HepG2 (cell line): Measurements from ENCODE around the gene ADGRG6. TPM values are rescaled to one million over a fixed set of nuclear protein-coding genes. Genes with fewer than 3 reads are reported as not detected.

Experiments
- CREM ChIP-seq, 2 experiments: sonication (generic) in 1 of 2; formaldehyde crosslinking in 1 of 2; IDR thresholded peaks; 2 replicates each; pipeline versions ENCODE4 v1.4.0 to v1.6.1; 2016 to 2020; ENCODE audit warnings: antibody characterized with exemption in 1 of 2, mild to moderate bottlenecking in 1 of 2, missing genetic modification reagents in 1 of 2
- FOSL2 ChIP-seq: sonication (generic); formaldehyde crosslinking; IDR thresholded peaks from 2 replicates; pipeline ENCODE4 v1.4.0; 2020; ENCODE audit warnings: missing genetic modification reagents
- IRX3 ChIP-seq: sonication (generic); formaldehyde crosslinking; IDR thresholded peaks from 2 replicates; pipeline ENCODE4 v1.8.1; 2023; ENCODE audit warnings: mild to moderate bottlenecking, low read depth, missing genetic modification reagents, borderline replicate concordance
- MIER2 ChIP-seq: IDR thresholded peaks from 2 replicates; pipeline ENCODE4 v1.6.1; 2016; ENCODE audit warnings: missing biosample characterization, missing genetic modification reagents
- PHF20 ChIP-seq: sonication (generic); formaldehyde crosslinking; IDR thresholded peaks from 2 replicates; pipeline ENCODE4 v1.5.0; 2020; ENCODE audit warnings: mild to moderate bottlenecking, missing genetic modification reagents
- PRDM4 ChIP-seq: sonication (generic); formaldehyde crosslinking; IDR thresholded peaks from 2 replicates; pipeline ENCODE4 v1.9.0; 2021; ENCODE audit warnings: missing genetic modification reagents, borderline replicate concordance
- RCOR2 ChIP-seq: IDR thresholded peaks from 2 replicates; pipeline ENCODE4 v1.6.1; 2016; ENCODE audit warnings: missing biosample characterization, missing genetic modification reagents
- SALL2 ChIP-seq: sonication (generic); formaldehyde crosslinking; IDR thresholded peaks from 2 replicates; pipeline ENCODE4 v1.8.1; 2023; ENCODE audit warnings: mild to moderate bottlenecking, missing genetic modification reagents, inconsistent platforms
- SETDB1 ChIP-seq: sonication (generic); formaldehyde crosslinking; IDR thresholded peaks from 2 replicates; pipeline ENCODE4 v1.5.1; 2020; ENCODE audit warnings: missing genetic modification reagents, mild to moderate bottlenecking, borderline replicate concordance
- ZBTB43 ChIP-seq: sonication (generic); formaldehyde crosslinking; conservative IDR thresholded peaks from 2 replicates; pipeline ENCODE4 v1.4.0; 2020; ENCODE audit warnings: missing genetic modification reagents
- ZKSCAN5 ChIP-seq: sonication (generic); formaldehyde crosslinking; IDR thresholded peaks from 2 replicates; pipeline ENCODE4 v1.5.1; 2020; ENCODE audit warnings: mild to moderate bottlenecking, missing genetic modification reagents
- ZMAT3 ChIP-seq: sonication (generic); formaldehyde crosslinking; conservative IDR thresholded peaks from 2 replicates; pipeline ENCODE4 v1.7.0; 2021; ENCODE audit warnings: missing genetic modification reagents
- ZNF264 ChIP-seq: sonication (generic); formaldehyde crosslinking; IDR thresholded peaks from 2 replicates; pipeline ENCODE4 v1.4.0; 2020; ENCODE audit warnings: missing genetic modification reagents
- polyA plus RNA-seq, 8 experiments: library from polyadenylated mRNA; depleted of rRNA in 3 of 8; stranded (reverse) in 7 of 8; unstranded in 1 of 8; fragments of >200 nt; fragmentation: Illumina TruSeq in 4 of 8; extraction: Trizol in 4 of 8; gene quantifications; 2 replicates each; pipeline versions ENCODE4 v1.2.1 to v1.2.3, GENCODE V29; 2011 to 2016; ENCODE audit warnings: low read depth in 4 of 8, missing spikeins in 1 of 8, mixed read lengths in 1 of 8; ENCODE audit not compliant: insufficient read depth in 1 of 8
- total RNA-seq, 5 experiments: library from RNA; depleted of rRNA; stranded (reverse); fragments of >200 nt; fragmentation: Illumina TruSeq; extraction: Trizol; gene quantifications; 2 replicates each; pipeline ENCODE4 v1.2.3, GENCODE V29; 2016; ENCODE audit warnings: low read depth in 1 of 5
- TF ChIP-seq, protein P1 (sequence below): sonication (generic); formaldehyde crosslinking; IDR thresholded peaks from 2 replicates; pipeline ENCODE4 v1.5.0; 2020; ENCODE audit warnings: mild to moderate bottlenecking, missing genetic modification reagents
- TF ChIP-seq, protein P2 (sequence below): sonication (generic); formaldehyde crosslinking; IDR thresholded peaks from 2 replicates; pipeline ENCODE4 v1.8.1; 2022; ENCODE audit warnings: low read depth, mild to moderate bottlenecking, missing genetic modification reagents
- TF ChIP-seq, protein P3 (sequence below): sonication (generic); formaldehyde crosslinking; IDR thresholded peaks from 2 replicates; pipeline ENCODE4 v1.5.1; 2020; ENCODE audit warnings: missing genetic modification reagents, mild to moderate bottlenecking, borderline replicate concordance

Gene ADGRG6
- total and polyA plus RNA-seq, 2 of the 13 experiments (the other 11 are each of a cell fraction or from before 2014, with no cell fraction given): 129 to 249 TPM

GRCh38 chr6:142297996-142298753 is 3.6 kb upstream of the ADGRG6 start (continued):
- TF ChIP-seq, protein P1, sequence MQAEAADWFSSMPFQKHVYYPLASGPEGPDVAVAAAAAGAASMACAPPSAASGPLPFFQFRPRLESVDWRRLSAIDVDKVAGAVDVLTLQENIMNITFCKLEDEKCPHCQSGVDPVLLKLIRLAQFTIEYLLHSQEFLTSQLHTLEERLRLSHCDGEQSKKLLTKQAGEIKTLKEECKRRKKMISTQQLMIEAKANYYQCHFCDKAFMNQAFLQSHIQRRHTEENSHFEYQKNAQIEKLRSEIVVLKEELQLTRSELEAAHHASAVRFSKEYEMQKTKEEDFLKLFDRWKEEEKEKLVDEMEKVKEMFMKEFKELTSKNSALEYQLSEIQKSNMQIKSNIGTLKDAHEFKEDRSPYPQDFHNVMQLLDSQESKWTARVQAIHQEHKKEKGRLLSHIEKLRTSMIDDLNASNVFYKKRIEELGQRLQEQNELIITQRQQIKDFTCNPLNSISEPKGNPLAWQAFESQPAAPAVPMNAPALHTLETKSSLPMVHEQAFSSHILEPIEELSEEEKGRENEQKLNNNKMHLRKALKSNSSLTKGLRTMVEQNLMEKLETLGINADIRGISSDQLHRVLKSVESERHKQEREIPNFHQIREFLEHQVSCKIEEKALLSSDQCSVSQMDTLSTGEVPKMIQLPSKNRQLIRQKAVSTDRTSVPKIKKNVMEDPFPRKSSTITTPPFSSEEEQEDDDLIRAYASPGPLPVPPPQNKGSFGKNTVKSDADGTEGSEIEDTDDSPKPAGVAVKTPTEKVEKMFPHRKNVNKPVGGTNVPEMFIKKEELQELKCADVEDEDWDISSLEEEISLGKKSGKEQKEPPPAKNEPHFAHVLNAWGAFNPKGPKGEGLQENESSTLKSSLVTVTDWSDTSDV (CRISPR knock-in tag): no peak
- TF ChIP-seq FOSL2 (CRISPR knock-in tag) (peak; percentile 92), PRDM4 (no peak), RCOR2 (CRISPR knock-in tag) (peak; percentile 83), PHF20 (no peak), IRX3 (CRISPR knock-in tag) (no peak), ZNF264 (no peak; the same call in 1 of the 2 replicates), CREM (IDR thresholded peaks at IDR 0.05) (peak; percentile 75), CREM (CRISPR knock-in tag; IDR thresholded peaks at IDR 0.05) (no peak), SETDB1 (CRISPR knock-in tag) (no peak), MIER2 (CRISPR knock-in tag) (peak; percentile 13; the same call in 1 of the 2 replicates), ZMAT3 (CRISPR knock-in tag) (no peak), ZKSCAN5 (CRISPR knock-in tag) (0 out of 2 replicates have a peak, but pooled peaks have one; percentile 29), SALL2 (CRISPR knock-in tag) (no peak), ZBTB43 (no peak)
- TF ChIP-seq, protein P2, sequence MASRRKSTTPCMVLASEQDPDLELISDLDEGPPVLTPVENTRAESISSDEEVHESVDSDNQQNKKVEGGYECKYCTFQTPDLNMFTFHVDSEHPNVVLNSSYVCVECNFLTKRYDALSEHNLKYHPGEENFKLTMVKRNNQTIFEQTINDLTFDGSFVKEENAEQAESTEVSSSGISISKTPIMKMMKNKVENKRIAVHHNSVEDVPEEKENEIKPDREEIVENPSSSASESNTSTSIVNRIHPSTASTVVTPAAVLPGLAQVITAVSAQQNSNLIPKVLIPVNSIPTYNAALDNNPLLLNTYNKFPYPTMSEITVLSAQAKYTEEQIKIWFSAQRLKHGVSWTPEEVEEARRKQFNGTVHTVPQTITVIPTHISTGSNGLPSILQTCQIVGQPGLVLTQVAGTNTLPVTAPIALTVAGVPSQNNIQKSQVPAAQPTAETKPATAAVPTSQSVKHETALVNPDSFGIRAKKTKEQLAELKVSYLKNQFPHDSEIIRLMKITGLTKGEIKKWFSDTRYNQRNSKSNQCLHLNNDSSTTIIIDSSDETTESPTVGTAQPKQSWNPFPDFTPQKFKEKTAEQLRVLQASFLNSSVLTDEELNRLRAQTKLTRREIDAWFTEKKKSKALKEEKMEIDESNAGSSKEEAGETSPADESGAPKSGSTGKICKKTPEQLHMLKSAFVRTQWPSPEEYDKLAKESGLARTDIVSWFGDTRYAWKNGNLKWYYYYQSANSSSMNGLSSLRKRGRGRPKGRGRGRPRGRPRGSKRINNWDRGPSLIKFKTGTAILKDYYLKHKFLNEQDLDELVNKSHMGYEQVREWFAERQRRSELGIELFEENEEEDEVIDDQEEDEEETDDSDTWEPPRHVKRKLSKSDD (CRISPR knock-in tag): peak; percentile 52; the same call in 1 of the 2 replicates
- TF ChIP-seq, protein P3, sequence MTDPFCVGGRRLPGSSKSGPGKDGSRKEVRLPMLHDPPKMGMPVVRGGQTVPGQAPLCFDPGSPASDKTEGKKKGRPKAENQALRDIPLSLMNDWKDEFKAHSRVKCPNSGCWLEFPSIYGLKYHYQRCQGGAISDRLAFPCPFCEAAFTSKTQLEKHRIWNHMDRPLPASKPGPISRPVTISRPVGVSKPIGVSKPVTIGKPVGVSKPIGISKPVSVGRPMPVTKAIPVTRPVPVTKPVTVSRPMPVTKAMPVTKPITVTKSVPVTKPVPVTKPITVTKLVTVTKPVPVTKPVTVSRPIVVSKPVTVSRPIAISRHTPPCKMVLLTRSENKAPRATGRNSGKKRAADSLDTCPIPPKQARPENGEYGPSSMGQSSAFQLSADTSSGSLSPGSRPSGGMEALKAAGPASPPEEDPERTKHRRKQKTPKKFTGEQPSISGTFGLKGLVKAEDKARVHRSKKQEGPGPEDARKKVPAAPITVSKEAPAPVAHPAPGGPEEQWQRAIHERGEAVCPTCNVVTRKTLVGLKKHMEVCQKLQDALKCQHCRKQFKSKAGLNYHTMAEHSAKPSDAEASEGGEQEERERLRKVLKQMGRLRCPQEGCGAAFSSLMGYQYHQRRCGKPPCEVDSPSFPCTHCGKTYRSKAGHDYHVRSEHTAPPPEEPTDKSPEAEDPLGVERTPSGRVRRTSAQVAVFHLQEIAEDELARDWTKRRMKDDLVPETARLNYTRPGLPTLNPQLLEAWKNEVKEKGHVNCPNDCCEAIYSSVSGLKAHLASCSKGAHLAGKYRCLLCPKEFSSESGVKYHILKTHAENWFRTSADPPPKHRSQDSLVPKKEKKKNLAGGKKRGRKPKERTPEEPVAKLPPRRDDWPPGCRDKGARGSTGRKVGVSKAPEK (CRISPR knock-in tag): no peak
